Gastrocnemius medialis (tissue), 4 donors: ENCODE measurements around the gene HCAR1. TPM values are rescaled to one million over a fixed set of nuclear protein-coding genes. Genes with fewer than 3 reads are reported as not detected.

Experiments used
- ATAC-seq, 2 donors: fragments of 150-250 bp; one replicate each; pipeline ENCODE4 v1.9.1; 2016
- DNase-seq, 2 donors: peaks; one replicate each; pipeline ENCODE4 v3.0.0-alpha.2; 2019
- H3K27ac ChIP-seq, 4 donors: fragments of 200-600 bp; sonication (generic); 1 replicate in 1 of 4; 2 replicates in 3 of 4; pipeline ENCODE4 v1.5.1; 2016 to 2018; ENCODE audit warnings: mild to moderate bottlenecking in 2 of 4, moderate library complexity in 1 of 4
- H3K27me3 ChIP-seq, 3 donors: fragments of 200-600 bp; sonication (generic) in 2 of 3; 1 replicate in 1 of 3; 2 replicates in 2 of 3; pipeline versions ENCODE4 v1.5.1 to v1.6.0; 2016 to 2019; ENCODE audit warnings: mild to moderate bottlenecking in 1 of 3, moderate library complexity in 1 of 3
- H3K36me3 ChIP-seq, 2 donors: fragments of 200-600 bp; sonication (generic) in 1 of 2; one replicate each; pipeline ENCODE4 v1.5.1; 2017 to 2018
- H3K4me1 ChIP-seq, 2 donors: fragments of 200-600 bp; sonication (generic) in 1 of 2; one replicate each; pipeline ENCODE4 v1.5.1; 2016 to 2017; ENCODE audit warnings: mild to moderate bottlenecking in 2 of 2
- H3K4me3 ChIP-seq, 4 donors: fragments of 200-600 bp; sonication (generic) in 3 of 4; 1 replicate in 1 of 4; 2 replicates in 3 of 4; pipeline ENCODE4 v1.5.1; 2016 to 2019; ENCODE audit warnings: mild to moderate bottlenecking in 2 of 4
- H3K9me3 ChIP-seq, 3 donors: fragments of 200-600 bp; sonication (generic) in 2 of 3; 1 replicate in 1 of 3; 2 replicates in 2 of 3; pipeline ENCODE4 v1.5.1; 2016 to 2019
- CTCF ChIP-seq, 5 experiments: fragments of 450-650 bp in 3 of 5; fragments of 200-600 bp in 2 of 5; sonication (generic) in 2 of 5; IDR thresholded peaks in 4 of 5; conservative IDR thresholded peaks in 1 of 5; 1 replicate in 4 of 5; 2 replicates in 1 of 5; pipeline ENCODE4 v1.5.1; 2016 to 2019; ENCODE audit warnings: antibody characterized with exemption in 5 of 5, mild to moderate bottlenecking in 3 of 5, moderate library complexity in 3 of 5
- POLR2A ChIP-seq, 2 donors: fragments of 450-650 bp; IDR thresholded peaks; one replicate each; pipeline ENCODE4 v1.6.1; 2017; ENCODE audit warnings: antibody characterized with exemption in 2 of 2, mild to moderate bottlenecking in 2 of 2, moderate library complexity in 2 of 2
- in situ Hi-C, 4 donors: fragments of 200-750 bp; cut with MboI; loops; one replicate each; pipeline versions ENCODE4 v1.15.0 to v1.8.0; 2017; ENCODE audit warnings: low sequenced_read_pairs in 4 of 4
- intact Hi-C: fragments of 100-400 bp; cut with DNase I; formaldehyde crosslinking; loops from one replicate; pipeline ENCODE4 v1.15.1; 2023; ENCODE audit warnings: low total_unique reads
- total RNA-seq, 4 donors: library from RNA; depleted of rRNA; stranded (reverse); fragments of >200 nt; gene quantifications; one replicate each; pipeline versions ENCODE4 v1.1.0 to v1.2.3, GENCODE V29; 2016

HCAR1 gene
- total RNA-seq, 4 donors from 2014 or later, result 0.10 TPM; not detected in 3

DNA sequence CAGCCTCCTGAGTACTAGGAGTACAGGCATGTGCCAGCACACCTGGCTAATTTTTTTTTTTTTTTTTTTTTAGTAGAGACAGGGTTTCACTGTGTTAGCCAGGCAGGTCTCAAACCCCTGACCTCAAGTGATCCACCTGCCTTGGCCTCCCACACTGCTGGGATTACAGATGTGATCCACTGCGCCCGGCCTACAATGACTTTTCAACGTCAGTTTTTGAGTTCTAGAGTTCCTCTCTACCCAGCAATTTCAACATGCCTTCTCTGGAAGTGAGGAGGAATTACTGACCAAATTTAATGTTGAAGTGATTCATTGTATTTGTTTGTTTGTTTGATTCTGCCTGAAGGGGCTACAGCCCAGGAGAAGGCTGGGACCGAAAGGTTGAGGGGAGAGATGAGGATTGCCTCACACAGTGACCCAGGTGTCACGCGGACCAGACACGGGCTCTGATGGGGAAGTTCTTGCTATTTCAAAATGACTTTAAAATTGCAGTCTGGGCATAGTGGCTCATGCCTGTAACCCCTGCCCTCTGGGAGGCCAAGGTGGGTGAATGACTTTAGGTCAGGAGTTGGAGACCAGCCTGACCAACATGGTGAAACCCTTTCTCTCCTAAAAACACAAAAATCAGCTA lies 13.4 kb upstream of the HCAR1 start:
- no peak for DNase-seq

GRCh38 chr12:122740351-122740750 lies 9.7 kb upstream of the HCAR1 start:
- Histone ChIP-seq H3K4me1 (no peaks in the 10 kb centered on the region), H3K4me3 (no peak overlapping the region), H3K9me3 (no peaks in the 10 kb centered on the region), H3K27ac (no peak overlapping the region), H3K36me3 (no peaks in the 10 kb centered on the region), H3K27me3 (no peaks in the 10 kb centered on the region)
- ATAC-seq (no peak), DNase-seq (no peak)
- TF ChIP-seq POLR2A (IDR thresholded peaks at IDR 0.05) (no peak), CTCF (IDR thresholded peaks at IDR 0.05 in 4 of 5, conservative IDR thresholded peaks at IDR 0.05 in 1 of 5) (no peak)
- in situ Hi-C loops (loop anchor here in 1 of 4 donors (10.0 kb wide), 1 partner anchor 206 kb away; no protein-coding TSS in a partner anchor), intact Hi-C loops (no loop called here)

More for the DNA sequence above, 13.4 kb upstream of the HCAR1 start:
- intact Hi-C loops, result no loop called here
- no peaks in the 10 kb centered on the region for H3K27me3 ChIP-seq
- TF ChIP-seq POLR2A (IDR thresholded peaks at IDR 0.05) (no peak), CTCF (IDR thresholded peaks at IDR 0.05 in 4 of 5, conservative IDR thresholded peaks at IDR 0.05 in 1 of 5) (no peak)
- H3K4me1 ChIP-seq, result no peaks in the 10 kb centered on the region
- H3K9me3 ChIP-seq, result no peaks in the 10 kb centered on the region
- no peak overlapping the region for H3K27ac ChIP-seq
- H3K36me3 ChIP-seq, result no peaks in the 10 kb centered on the region
- in situ Hi-C loops, result loop anchor here in 1 of 4 donors (10.0 kb wide), 1 partner anchor 209 kb away; no protein-coding TSS in a partner anchor
- H3K4me3 ChIP-seq, result no peak overlapping the region
- ATAC-seq, result no peak

GRCh38 chr12:122738571-122738970 lies 7.9 kb upstream of the HCAR1 start:
- no peak for TF ChIP-seq POLR2A (IDR thresholded peaks at IDR 0.05)
- no peak for TF ChIP-seq CTCF (IDR thresholded peaks at IDR 0.05 in 4 of 5, conservative IDR thresholded peaks at IDR 0.05 in 1 of 5)
- Histone ChIP-seq H3K4me1 (no peaks in the 10 kb centered on the region), H3K27ac (no peak overlapping the region), H3K27me3 (no peaks in the 10 kb centered on the region), H3K9me3 (no peaks in the 10 kb centered on the region), H3K4me3 (no peak overlapping the region), H3K36me3 (no peaks in the 10 kb centered on the region)
- intact Hi-C loops (no loop called here), in situ Hi-C loops (no loop called here)
- no peak for DNase-seq
- no peak for ATAC-seq

DNA sequence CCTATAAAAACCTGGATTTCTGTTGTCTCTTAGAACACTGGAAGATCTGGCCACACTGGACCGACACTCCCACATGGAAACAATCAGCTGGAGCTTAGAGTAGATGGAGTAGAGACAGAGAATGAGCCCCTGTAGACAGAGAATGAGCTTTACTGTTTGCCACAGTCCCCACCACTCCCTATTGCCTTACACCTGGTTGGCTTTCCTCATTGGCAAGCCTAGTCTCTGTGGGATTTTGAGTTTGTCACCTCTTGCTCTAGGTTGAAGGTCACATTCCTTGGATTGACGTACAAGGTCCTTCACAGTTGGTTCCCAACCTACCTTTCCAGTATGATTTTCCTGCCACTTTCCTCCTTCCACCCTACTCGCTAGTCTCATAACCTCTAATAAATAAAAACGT lies 2.0 kb upstream of the HCAR1 start:
- DNase-seq (no peak), ATAC-seq (no peak)
- H3K36me3 ChIP-seq, result no peaks in the 10 kb centered on the region
- in situ Hi-C loops (no loop called here), intact Hi-C loops (no loop called here)
- no peaks in the 10 kb centered on the region for H3K4me1 ChIP-seq
- H3K4me3 ChIP-seq, result no peak overlapping the region
- H3K27me3 ChIP-seq, result peaks cover 0 to 4% (median 0%) of the 10 kb centered on the region in 3 donors
- H3K9me3 ChIP-seq, result no peaks in the 10 kb centered on the region
- H3K27ac ChIP-seq, result no peak overlapping the region
- TF ChIP-seq POLR2A (IDR thresholded peaks at IDR 0.05) (no peak), CTCF (IDR thresholded peaks at IDR 0.05 in 4 of 5, conservative IDR thresholded peaks at IDR 0.05 in 1 of 5) (no peak)

GRCh38 chr12:122732170-122732569 lies 1.5 kb upstream of the HCAR1 start:
- ATAC-seq (no peak), DNase-seq (no peak)
- intact Hi-C loops, result no loop called here
- no peaks in the 10 kb centered on the region for H3K4me1 ChIP-seq
- no peak overlapping the region for H3K4me3 ChIP-seq
- in situ Hi-C loops, result no loop called here
- no peaks in the 10 kb centered on the region for H3K36me3 ChIP-seq
- TF ChIP-seq CTCF (IDR thresholded peaks at IDR 0.05 in 4 of 5, conservative IDR thresholded peaks at IDR 0.05 in 1 of 5), result no peak
- TF ChIP-seq POLR2A (IDR thresholded peaks at IDR 0.05), result no peak
- H3K27ac ChIP-seq, result no peak overlapping the region
- H3K27me3 ChIP-seq, result peaks cover 0 to 4% (median 0%) of the 10 kb centered on the region in 3 donors
- no peaks in the 10 kb centered on the region for H3K9me3 ChIP-seq
